Stimulated activated CD4-positive, alpha-beta T cell treated with anti-CD3 and anti-CD28 coated beads, Interleukin-15, amount 100 ng/mL, for 1 hour (primary cell): ENCODE results near the gene ENPEP.
"Not testable (repeated sequence)": the region's sequence is repeated elsewhere in the genome, so short reads cannot be mapped to it uniquely, and the experiment has no call there.

Experiments used
- DNase-seq, 2 donors: peaks; one replicate each; pipeline ENCODE4 v3.0.0-alpha.2; 2020; ENCODE audit warnings: low read depth in 1 of 2, low spot score in 1 of 2

The ENPEP gene

GRCh38 chr4:110484767-110485166, 8.8 kb downstream of the ENPEP start:
- DNase-seq = no peak

- DNase-seq = no peak
Measured at GRCh38 chr4:110485452-110485851, 9.5 kb downstream of the ENPEP start.

GRCh38 chr4:110486256-110486655, 10.3 kb downstream of the ENPEP start:
- DNase-seq = no peak

DNA sequence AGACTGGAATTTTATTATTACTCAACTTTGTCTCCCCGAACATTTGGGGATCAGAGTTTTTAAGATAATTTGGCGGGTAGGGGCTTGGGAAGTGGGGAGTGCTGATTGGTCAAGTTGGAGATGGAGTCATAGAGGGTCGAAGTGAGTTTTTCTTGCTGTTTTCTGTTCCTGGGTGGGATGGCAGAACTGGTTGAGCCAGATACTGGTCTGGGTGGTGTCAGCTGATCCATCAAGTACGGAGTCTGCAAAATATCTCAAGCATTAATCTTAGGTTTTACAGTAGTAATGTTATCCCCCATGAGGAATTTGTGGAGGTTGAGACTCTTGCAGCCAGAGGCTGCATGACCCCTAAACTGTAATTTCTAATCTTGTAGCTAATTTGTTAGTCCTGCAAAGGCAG, 10.9 kb downstream of the ENPEP start:
- DNase-seq = not testable (repeated sequence)

DNA sequence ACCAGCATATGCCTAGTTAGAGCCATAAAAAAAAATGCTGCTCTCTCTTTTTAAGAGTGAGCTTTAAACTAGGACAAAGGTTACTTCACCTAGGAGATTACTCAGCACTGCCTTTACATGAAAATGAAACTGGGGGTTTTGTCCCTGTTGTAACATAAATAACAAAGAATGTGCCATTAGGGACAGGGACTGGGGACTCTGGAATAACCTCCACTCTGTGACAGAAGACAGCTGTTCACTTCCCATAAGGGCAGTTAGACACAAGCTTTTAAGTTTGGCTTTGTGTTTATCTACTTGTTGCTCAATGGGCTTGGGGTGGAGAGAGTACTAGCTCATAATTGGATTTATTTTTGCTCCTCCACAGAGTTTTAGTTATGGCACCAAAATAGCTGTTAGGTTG, 11.9 kb downstream of the ENPEP start:
- DNase-seq = no peak

- no peak for DNase-seq
Measured at GRCh38 chr4:110489901-110490508, 14.1 kb downstream of the ENPEP start.

GRCh38 chr4:110492522-110492921, 16.6 kb downstream of the ENPEP start:
- DNase-seq = no peak

DNA sequence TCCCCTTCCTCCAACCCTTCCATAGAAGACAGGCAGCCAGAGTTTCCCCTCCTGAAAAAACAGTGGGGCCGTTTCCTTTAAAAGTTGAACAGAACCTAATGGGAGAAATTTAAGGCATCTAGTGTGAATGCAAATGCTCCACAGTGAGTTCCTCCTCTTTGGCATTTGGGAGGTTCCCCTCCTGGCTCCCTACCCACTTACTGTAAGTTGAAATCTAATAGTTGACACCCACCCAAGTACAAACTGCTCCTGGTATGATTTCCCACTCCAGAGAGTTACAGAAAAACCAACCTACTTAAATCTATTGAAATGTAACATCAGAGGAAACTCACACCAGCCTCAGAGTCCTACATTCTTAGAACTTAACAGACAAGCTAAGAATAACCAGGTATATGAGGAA, 17.6 kb downstream of the ENPEP start:
- DNase-seq = no peak

DNA sequence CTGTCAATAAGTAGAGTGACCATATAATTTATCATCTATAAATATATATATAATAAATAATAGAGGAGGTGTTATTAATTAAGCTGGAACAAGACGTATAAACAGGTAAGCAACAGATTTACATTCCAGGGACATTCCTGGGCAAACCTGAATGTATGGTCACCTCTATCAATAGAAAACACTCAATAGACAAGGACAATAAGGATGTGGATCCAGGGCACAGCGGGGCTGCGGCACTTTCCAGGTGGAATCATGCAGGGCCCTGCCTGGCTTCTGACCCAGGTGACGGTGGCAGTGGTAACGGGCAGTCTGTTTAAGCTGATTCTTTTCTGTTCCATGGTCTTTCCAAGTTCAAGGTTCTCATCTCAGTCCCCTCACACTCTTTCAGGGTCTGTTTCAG, 22.5 kb downstream of the ENPEP start:
- DNase-seq = no peak

GRCh38 chr4:110499126-110499525, 23.2 kb downstream of the ENPEP start:
- no peak for DNase-seq

DNA sequence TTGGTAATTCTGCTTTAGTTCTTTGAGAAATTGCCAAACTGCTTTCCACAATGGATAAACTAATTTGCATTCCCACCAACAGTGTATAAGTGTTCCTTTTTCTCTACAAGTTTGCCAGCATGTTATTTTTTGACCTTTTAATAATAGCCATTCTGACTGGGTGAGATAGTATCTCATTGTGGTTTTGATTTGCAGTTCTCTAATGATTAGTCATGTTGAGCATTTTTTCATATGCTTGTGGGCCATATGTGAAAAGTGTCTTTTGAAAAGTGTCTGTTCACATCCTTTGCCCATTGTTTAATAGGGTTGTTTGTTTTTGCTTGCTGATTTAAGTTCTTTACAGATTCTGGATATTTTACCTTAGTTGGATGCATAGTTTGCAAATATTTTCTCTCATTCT, 25.9 kb downstream of the ENPEP start:
- DNase-seq = no peak

DNA sequence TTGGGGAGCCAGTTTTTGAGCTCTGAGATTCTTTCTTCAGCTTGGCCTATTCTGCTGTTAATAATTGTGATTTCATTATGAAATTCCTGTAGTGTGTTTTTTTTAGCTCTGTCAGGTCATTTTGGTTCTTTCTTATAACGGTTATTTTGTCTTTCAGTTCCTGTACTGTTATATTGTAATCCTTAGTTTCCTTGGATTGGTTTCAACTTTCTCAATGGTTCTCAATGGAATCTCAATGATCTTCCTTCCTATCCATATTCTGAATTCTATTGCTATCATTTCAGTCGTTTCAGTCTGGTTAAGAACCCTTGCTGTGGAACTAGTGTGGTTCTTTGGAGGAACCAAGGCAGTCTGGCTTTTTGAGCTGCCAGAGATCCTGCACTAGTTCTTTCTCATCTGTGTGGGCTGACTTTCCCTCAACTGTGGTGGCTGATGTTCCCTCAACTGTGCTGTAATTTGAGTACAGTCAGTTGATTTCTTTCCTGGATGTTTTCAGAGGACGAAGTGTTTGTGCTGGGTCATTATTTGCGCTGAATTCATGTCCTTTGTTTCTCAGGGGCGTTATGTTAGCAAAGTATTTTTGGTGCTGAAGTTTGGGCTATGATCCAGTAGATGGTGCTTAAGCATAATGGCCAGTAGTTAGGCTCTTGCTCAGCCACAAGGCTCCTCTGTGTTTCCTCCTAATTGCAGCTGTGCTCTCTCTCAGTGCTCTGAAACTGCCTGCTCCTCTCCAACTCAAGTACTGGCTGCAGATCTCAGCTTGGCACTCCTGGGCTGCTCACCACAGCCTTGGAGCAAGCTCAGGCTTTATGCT, 27.5 kb downstream of the ENPEP start:
- DNase-seq = no peak

DNA sequence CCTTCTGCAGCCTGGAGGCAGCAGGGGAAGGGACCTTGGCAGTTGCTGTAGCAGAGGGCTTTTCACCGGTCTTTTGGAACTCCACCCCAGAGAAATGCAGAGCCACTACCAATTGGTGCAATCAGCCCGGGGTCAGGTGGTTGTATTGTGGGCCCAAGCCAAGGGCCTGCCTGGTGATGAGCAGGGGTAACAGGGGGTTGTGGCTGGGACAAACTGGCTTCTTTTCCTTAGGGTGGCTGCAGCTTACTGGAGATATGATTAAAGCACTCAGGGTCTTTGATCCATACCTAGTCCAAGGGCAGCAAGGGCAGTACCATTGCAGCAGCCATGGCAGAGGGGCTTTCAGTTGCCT, 28.1 kb downstream of the ENPEP start:
- DNase-seq = no peak

DNA sequence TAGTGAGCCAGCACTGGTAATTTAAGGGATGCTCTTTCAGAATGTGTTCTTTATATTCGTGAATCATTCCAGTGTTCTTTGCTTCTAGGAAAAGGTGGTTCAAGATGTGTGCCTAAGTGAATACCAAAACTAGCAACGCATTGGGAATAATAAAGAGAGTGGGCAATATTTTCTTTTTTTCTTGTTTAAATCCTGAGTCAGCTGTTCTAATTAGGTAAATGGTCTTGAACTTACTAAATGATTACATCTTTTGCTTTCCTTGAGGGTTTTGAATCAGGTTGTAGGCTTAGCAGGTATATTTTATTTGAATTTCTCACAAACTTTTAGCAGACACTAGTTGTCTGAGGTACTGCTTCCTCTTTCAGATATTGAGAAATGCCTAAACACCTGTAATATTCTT, 29.5 kb downstream of the ENPEP start:
- no peak for DNase-seq

GRCh38 chr4:110508827-110509710, 33.1 kb downstream of the ENPEP start:
- DNase-seq = no peak

- DNase-seq = no peak
Measured at GRCh38 chr4:110510277-110510676, 34.3 kb downstream of the ENPEP start.

GRCh38 chr4:110510955-110511544, 35.1 kb downstream of the ENPEP start:
- DNase-seq = no peak

DNA sequence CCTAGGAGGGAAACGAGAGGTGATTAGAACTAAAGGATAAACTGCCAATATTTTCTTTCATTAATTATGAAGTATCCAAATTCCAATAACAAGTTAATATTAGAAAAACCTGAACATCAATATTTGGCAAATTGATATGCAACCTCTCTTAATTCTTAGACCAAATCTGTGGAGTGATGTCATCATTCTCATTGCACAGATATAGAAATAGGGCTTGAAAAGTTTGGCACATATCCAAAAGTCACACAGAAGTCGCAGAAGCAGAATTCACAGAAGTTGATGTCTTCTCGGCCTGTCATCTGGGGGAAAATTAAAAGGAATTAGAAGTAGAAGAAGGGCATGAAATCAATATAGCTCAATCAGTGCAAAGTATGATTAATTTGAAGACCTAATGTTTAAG, 36.9 kb downstream of the ENPEP start:
- DNase-seq = no peak

DNA sequence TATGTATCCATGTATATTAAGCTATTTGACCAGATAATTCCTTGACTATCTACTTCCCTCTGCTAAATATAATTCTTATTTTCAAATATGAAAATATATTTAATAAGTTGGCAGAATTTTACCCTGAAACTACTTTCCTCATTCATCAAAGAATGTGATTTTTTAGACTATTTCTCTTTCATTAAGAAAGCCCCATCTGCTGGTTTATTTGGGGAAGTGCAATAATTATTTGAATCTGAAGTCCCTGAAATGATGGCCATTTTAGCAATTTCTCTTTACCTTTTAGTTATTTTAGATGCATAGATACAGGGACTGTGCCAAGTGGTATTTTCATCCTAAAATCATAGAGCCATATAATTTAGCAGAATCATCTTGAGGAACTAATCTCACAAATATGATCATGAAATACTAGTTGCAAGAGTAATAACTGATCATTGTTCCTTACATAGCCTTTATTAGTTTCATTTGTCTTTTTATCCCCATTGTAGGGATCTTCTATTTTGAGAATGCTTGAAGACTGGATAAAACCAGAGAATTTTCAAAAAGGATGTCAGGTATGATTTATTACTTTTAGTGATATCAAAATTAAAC, 39.0 kb downstream of the ENPEP start:
- no peak for DNase-seq

- no peak for DNase-seq
Measured at GRCh38 chr4:110515676-110516075, 39.7 kb downstream of the ENPEP start.
